Measurements from ENCODE around the gene ETV3.

Gene ETV3

GRCh38 chr1:157158967-157159366, 20.8 kb upstream of the ETV3 start:
- DNase-seq: no peak

GRCh38 chr1:157157501-157158190, 19.5 kb upstream of the ETV3 start:
- DNase-seq: no peak

GRCh38 chr1:157156058-157156541, 17.9 kb upstream of the ETV3 start:
- DNase-seq: peak; percentile 11

- no peak for DNase-seq
Measured at GRCh38 chr1:157155658-157156057, 17.5 kb upstream of the ETV3 start.

GRCh38 chr1:157154940-157155514, 16.8 kb upstream of the ETV3 start:
- DNase-seq: no peak

GRCh38 chr1:157154291-157154690, 16.1 kb upstream of the ETV3 start:
- no peak for DNase-seq

GRCh38 chr1:157153746-157154145, 15.6 kb upstream of the ETV3 start:
- no peak for DNase-seq

- DNase-seq: no peak
Measured at GRCh38 chr1:157152510-157152909, 14.3 kb upstream of the ETV3 start.

- DNase-seq: no peak
Measured at GRCh38 chr1:157151506-157151905, 13.3 kb upstream of the ETV3 start.

GRCh38 chr1:157151073-157151472, 12.9 kb upstream of the ETV3 start:
- no peak for DNase-seq

- DNase-seq: no peak
Measured at GRCh38 chr1:157150631-157151030, 12.4 kb upstream of the ETV3 start.

GRCh38 chr1:157147906-157148700, 9.9 kb upstream of the ETV3 start:
- DNase-seq: no peak

- no peak for DNase-seq
Measured at GRCh38 chr1:157147037-157147436, 8.8 kb upstream of the ETV3 start.

GRCh38 chr1:157146244-157146643, 8.0 kb upstream of the ETV3 start:
- DNase-seq: no peak

- no peak for DNase-seq
Measured at GRCh38 chr1:157145076-157145475, 6.9 kb upstream of the ETV3 start.

- DNase-seq: no peak
Measured at GRCh38 chr1:157144509-157144908, 6.3 kb upstream of the ETV3 start.

GRCh38 chr1:157142765-157143423, 4.7 kb upstream of the ETV3 start:
- DNase-seq: no peak

GRCh38 chr1:157142201-157142600, 4.0 kb upstream of the ETV3 start:
- DNase-seq: no peak

GRCh38 chr1:157141212-157141855, 3.1 kb upstream of the ETV3 start:
- DNase-seq: no peak

GRCh38 chr1:157140063-157140588, 1.9 kb upstream of the ETV3 start:
- no peak for DNase-seq

GRCh38 chr1:157139052-157139715, 989 bp upstream of the ETV3 start:
- DNase-seq: no peak
